CD4-positive, alpha-beta memory T cell (primary cell): ENCODE data around the gene CLRN3. TPM values are rescaled to one million over a fixed set of nuclear protein-coding genes. Genes with fewer than 3 reads are reported as not detected.
A peak's percentile ranks its signal among the peaks of the same experiment; 100 is the strongest.

Experiments used
- CTCF ChIA-PET: fragments of 350-600 bp; sonication (Branson Sonifier 250); formaldehyde crosslinking; loops from one replicate; lab custom pipeline; 2021; ENCODE audit warnings: inconsistent platforms; ENCODE audit not compliant: partially characterized antibody; lab: Charles Lee
- POLR2A ChIA-PET: fragments of 350-600 bp; sonication (Branson Sonifier 250); formaldehyde crosslinking; loops from one replicate; lab custom pipeline; 2021; ENCODE audit not compliant: partially characterized antibody; lab: Charles Lee
- DNase-seq, 5 donors: peaks; one replicate each; pipeline versions ENCODE4 v3.0.0 to v3.0.0-alpha.2; 2020 to 2022; ENCODE audit warnings: mixed read lengths in 1 of 5
- H3K27ac ChIP-seq: one replicate; pipeline ENCODE4 v1.7.0; 2013; ENCODE audit warnings: low read depth, low read length
- H3K27me3 ChIP-seq: 2 replicates; pipeline ENCODE4 v1.7.0; 2013; ENCODE audit warnings: mild to moderate bottlenecking, low read length, moderate library complexity; ENCODE audit not compliant: insufficient read depth
- H3K36me3 ChIP-seq: 2 replicates; pipeline ENCODE4 v1.7.0; 2013; ENCODE audit warnings: mild to moderate bottlenecking, low read length, moderate library complexity; ENCODE audit not compliant: insufficient read depth
- H3K4me1 ChIP-seq: 2 replicates; pipeline ENCODE4 v1.7.0; 2013; ENCODE audit warnings: mild to moderate bottlenecking, low read length, moderate library complexity; ENCODE audit not compliant: insufficient read depth
- H3K4me3 ChIP-seq, 2 donors: one replicate each; pipeline ENCODE4 v1.7.0; 2013; ENCODE audit warnings: low read length in 2 of 2, mild to moderate bottlenecking in 1 of 2
- H3K9me3 ChIP-seq, 2 donors: one replicate each; pipeline ENCODE4 v1.7.0; 2013; ENCODE audit warnings: low read length in 2 of 2, control low read depth in 1 of 2; ENCODE audit not compliant: control insufficient read depth in 1 of 2
- H3K27ac Mint-ChIP-seq, 7 donors: one replicate each; pipeline ENCODE4 v1.8.0; 2020 to 2021; ENCODE audit warnings: mixed read lengths in 7 of 7, mild to moderate bottlenecking in 6 of 7, inconsistent platforms in 3 of 7, moderate library complexity in 3 of 7
- H3K27me3 Mint-ChIP-seq, 2 donors: one replicate each; pipeline ENCODE4 v1.8.0; 2020 to 2021; ENCODE audit warnings: mixed read lengths in 2 of 2
- H3K36me3 Mint-ChIP-seq, 2 donors: one replicate each; pipeline ENCODE4 v1.8.0; 2020 to 2021; ENCODE audit warnings: mixed read lengths in 2 of 2, inconsistent platforms in 1 of 2, mild to moderate bottlenecking in 1 of 2
- H3K4me1 Mint-ChIP-seq, 4 donors: one replicate each; pipeline ENCODE4 v1.8.0; 2020 to 2021; ENCODE audit warnings: mixed read lengths in 4 of 4, mild to moderate bottlenecking in 1 of 4
- H3K4me3 Mint-ChIP-seq, 8 donors: one replicate each; pipeline ENCODE4 v1.8.0; 2020 to 2021; ENCODE audit warnings: mixed read lengths in 8 of 8, mild to moderate bottlenecking in 7 of 8, moderate library complexity in 6 of 8, inconsistent platforms in 3 of 8
- H3K9me3 Mint-ChIP-seq, 8 donors: one replicate each; pipeline ENCODE4 v1.8.0; 2020 to 2021; ENCODE audit warnings: mixed read lengths in 8 of 8, mild to moderate bottlenecking in 5 of 8, inconsistent platforms in 3 of 8, moderate library complexity in 1 of 8
- intact Hi-C: fragments of 100-400 bp; cut with micrococcal nuclease; formaldehyde crosslinking; loops from one replicate; pipeline ENCODE4 v1.15.1; 2023
- polyA plus RNA-seq, 2 donors: library from polyadenylated mRNA; unstranded; fragments of 300-500 nt; fragmentation: Illumina TruSeq; gene quantifications; one replicate each; pipeline ENCODE4 v1.2.3, GENCODE V29; 2021
- total RNA-seq, 2 experiments: library from RNA; stranded (reverse); gene quantifications; one replicate each; pipeline ENCODE4 v1.2.3, GENCODE V29; 2021

Gene CLRN3
- total and polyA plus RNA-seq, 4 experiments from 2014 or later: not detected

GRCh38 chr10:127863231-127863825, 29.4 kb downstream of the CLRN3 start:
- intact Hi-C loops: no loop called here
- Histone ChIP-seq H3K36me3 (no peaks in the 10 kb centered on the region), H3K27ac (no peak overlapping the region), H3K9me3 (no peaks in the 10 kb centered on the region), H3K4me3 (no peak overlapping the region), H3K4me1 (no peaks in the 10 kb centered on the region), H3K27me3 (no peaks in the 10 kb centered on the region)
- H3K27me3 Mint-ChIP-seq: peaks cover 3 to 5% of the 10 kb centered on the region in 2 donors
- no peaks in the 10 kb centered on the region for H3K4me1 Mint-ChIP-seq
- H3K4me3 Mint-ChIP-seq: no peak overlapping the region
- H3K27ac Mint-ChIP-seq: no peak overlapping the region
- no peak for DNase-seq
- CTCF ChIA-PET: interaction anchor here (1.3 kb wide), 1 partner anchor 20 kb away, joined by 3 read pairs; no protein-coding TSS in a partner anchor
- no peaks in the 10 kb centered on the region for H3K36me3 Mint-ChIP-seq
- H3K9me3 Mint-ChIP-seq: peaks cover 0 to 14% (median 5%) of the 10 kb centered on the region in 8 donors
- POLR2A ChIA-PET: no interaction called here

GRCh38 chr10:127860592-127860991, 32.1 kb downstream of the CLRN3 start:
- Mint-ChIP-seq H3K4me3 (no peak overlapping the region), H3K27me3 (peaks cover 3 to 5% of the 10 kb centered on the region in 2 donors), H3K4me1 (no peaks in the 10 kb centered on the region), H3K9me3 (peaks cover 0 to 11% (median 3%) of the 10 kb centered on the region in 8 donors), H3K27ac (no peak overlapping the region), H3K36me3 (no peaks in the 10 kb centered on the region)
- Histone ChIP-seq H3K27ac (no peak overlapping the region), H3K9me3 (no peaks in the 10 kb centered on the region), H3K27me3 (no peaks in the 10 kb centered on the region), H3K4me3 (no peak overlapping the region), H3K4me1 (no peaks in the 10 kb centered on the region), H3K36me3 (no peaks in the 10 kb centered on the region)
- intact Hi-C loops: no loop called here
- ChIA-PET POLR2A (no interaction called here), CTCF (no interaction called here)
- DNase-seq: no peak

- H3K4me3 Mint-ChIP-seq: no peak overlapping the region
- intact Hi-C loops: no loop called here
Observed at GRCh38 chr10:127855976-127856375, 36.8 kb downstream of the CLRN3 start.

GRCh38 chr10:127855591-127855881, 37.2 kb downstream of the CLRN3 start:
- no peaks in the 10 kb centered on the region for H3K9me3 Mint-ChIP-seq
- Histone ChIP-seq H3K9me3 (no peaks in the 10 kb centered on the region), H3K27ac (no peak overlapping the region), H3K36me3 (no peaks in the 10 kb centered on the region), H3K27me3 (peaks cover 4% of the 10 kb centered on the region), H3K4me1 (peaks cover 3% of the 10 kb centered on the region), H3K4me3 (no peak overlapping the region)
- no peak overlapping the region for H3K27ac Mint-ChIP-seq
- peaks cover 4 to 6% of the 10 kb centered on the region in 2 donors for H3K27me3 Mint-ChIP-seq
- POLR2A ChIA-PET: no interaction called here
- no peaks in the 10 kb centered on the region for H3K36me3 Mint-ChIP-seq
- peaks cover 0 to 7% (median under 1%) of the 10 kb centered on the region in 4 donors for H3K4me1 Mint-ChIP-seq
- CTCF ChIA-PET: no interaction called here
- no peak overlapping the region for H3K4me3 Mint-ChIP-seq
- intact Hi-C loops: no loop called here
- DNase-seq: no peak

More at GRCh38 chr10:127855976-127856375, 36.8 kb downstream of the CLRN3 start:
- no peaks in the 10 kb centered on the region for H3K9me3 ChIP-seq
- Mint-ChIP-seq H3K4me1 (peaks cover 0 to 7% (median under 1%) of the 10 kb centered on the region in 4 donors), H3K36me3 (no peaks in the 10 kb centered on the region), H3K9me3 (no peaks in the 10 kb centered on the region), H3K27ac (no peak overlapping the region), H3K27me3 (peaks cover 4 to 6% of the 10 kb centered on the region in 2 donors)
- POLR2A ChIA-PET: no interaction called here
- H3K36me3 ChIP-seq: no peaks in the 10 kb centered on the region
- peaks cover 3% of the 10 kb centered on the region for H3K4me1 ChIP-seq
- H3K27ac ChIP-seq: no peak overlapping the region
- no peak overlapping the region for H3K4me3 ChIP-seq
- peaks cover 4% of the 10 kb centered on the region for H3K27me3 ChIP-seq
- DNase-seq: no peak
- CTCF ChIA-PET: no interaction called here

- Histone ChIP-seq H3K4me1 (peaks cover 3% of the 10 kb centered on the region), H3K9me3 (no peaks in the 10 kb centered on the region), H3K27me3 (peaks cover 4% of the 10 kb centered on the region), H3K4me3 (no peak overlapping the region), H3K27ac (no peak overlapping the region), H3K36me3 (no peaks in the 10 kb centered on the region)
- H3K27ac Mint-ChIP-seq: no peak overlapping the region
- ChIA-PET POLR2A (no interaction called here), CTCF (interaction anchor here (0.8 to 1.8 kb wide), 9 partner anchors 11 to 1986 kb away, joined by 3 to 9 read pairs (median 5); no protein-coding TSS in a partner anchor)
- H3K9me3 Mint-ChIP-seq: no peaks in the 10 kb centered on the region
- H3K27me3 Mint-ChIP-seq: peaks cover 4 to 6% of the 10 kb centered on the region in 2 donors
- no peaks in the 10 kb centered on the region for H3K36me3 Mint-ChIP-seq
- intact Hi-C loops: loop anchor here (1.0 kb wide), 1 partner anchor 1873 kb away; no protein-coding TSS in a partner anchor
- DNase-seq: no peak
- peaks cover 0 to 7% (median under 1%) of the 10 kb centered on the region in 4 donors for H3K4me1 Mint-ChIP-seq
- no peak overlapping the region for H3K4me3 Mint-ChIP-seq
Observed at GRCh38 chr10:127854769-127855590, 37.8 kb downstream of the CLRN3 start.

- Histone ChIP-seq H3K27ac (no peak overlapping the region), H3K4me3 (no peak overlapping the region), H3K27me3 (peaks cover 4% of the 10 kb centered on the region), H3K4me1 (peaks cover 3% of the 10 kb centered on the region), H3K9me3 (no peaks in the 10 kb centered on the region), H3K36me3 (no peaks in the 10 kb centered on the region)
- intact Hi-C loops: loop anchor here (1.0 kb wide), 1 partner anchor 1872 kb away; no protein-coding TSS in a partner anchor
- peaks cover 4 to 6% of the 10 kb centered on the region in 2 donors for H3K27me3 Mint-ChIP-seq
- no peaks in the 10 kb centered on the region for H3K9me3 Mint-ChIP-seq
- H3K4me3 Mint-ChIP-seq: peak overlapping the region in 1 of 8 donors; percentile 21
- ChIA-PET POLR2A (no interaction called here), CTCF (interaction anchor here (0.8 to 1.8 kb wide), 10 partner anchors 10 to 1985 kb away, joined by 3 to 9 read pairs (median 4); no protein-coding TSS in a partner anchor)
- no peaks in the 10 kb centered on the region for H3K36me3 Mint-ChIP-seq
- DNase-seq: peak in 4 of 5 donors; percentile 26 to 36 (median 35)
- peaks cover 0 to 7% (median under 1%) of the 10 kb centered on the region in 4 donors for H3K4me1 Mint-ChIP-seq
- H3K27ac Mint-ChIP-seq: no peak overlapping the region
Observed at GRCh38 chr10:127853868-127854768, 38.6 kb downstream of the CLRN3 start.
